Neural progenitor cell (in vitro differentiated cells): Measurements from ENCODE around the gene CABLES1. TPM values are rescaled to one million over a fixed set of nuclear protein-coding genes. Genes with fewer than 3 reads are reported as not detected.

Experiments used
- DNase-seq: peaks from one replicate; pipeline ENCODE4 v3.0.0-alpha.2; 2016; ENCODE audit warnings: low spot score
- H2AFZ ChIP-seq: fragments of 200-600 bp; sonication (generic); replicated peaks from 2 replicates; pipeline ENCODE4 v1.6.1; 2016; ENCODE audit warnings: antibody characterized with exemption
- H3F3A ChIP-seq: fragments of 200-600 bp; sonication (generic); 2 replicates; pipeline ENCODE4 v1.6.1; 2016; ENCODE audit warnings: antibody characterized with exemption, low read depth
- H3K27ac ChIP-seq: fragments of 200-600 bp; sonication (generic); 2 replicates; pipeline ENCODE4 v1.5.1; 2016; ENCODE audit warnings: mild to moderate bottlenecking
- H3K27me3 ChIP-seq: fragments of 200-600 bp; sonication (generic); 2 replicates; pipeline ENCODE4 v1.6.1; 2016; ENCODE audit warnings: mild to moderate bottlenecking, moderate library complexity
- H3K36me3 ChIP-seq: fragments of 200-600 bp; sonication (generic); 2 replicates; pipeline ENCODE4 v1.5.1; 2016
- H3K4me1 ChIP-seq: fragments of 200-600 bp; sonication (generic); 2 replicates; pipeline ENCODE4 v1.6.1; 2016; ENCODE audit warnings: mixed run types
- H3K4me2 ChIP-seq: fragments of 200-600 bp; sonication (generic); 2 replicates; pipeline ENCODE4 v1.6.1; 2016
- H3K4me3 ChIP-seq: fragments of 200-600 bp; sonication (generic); 2 replicates; pipeline ENCODE4 v1.5.1; 2016
- H3K79me2 ChIP-seq: fragments of 200-600 bp; sonication (generic); 2 replicates; pipeline ENCODE4 v1.6.1; 2016; ENCODE audit warnings: low read depth
- H3K9ac ChIP-seq: fragments of 200-600 bp; sonication (generic); 2 replicates; pipeline ENCODE4 v1.6.1; 2016
- H3K9me3 ChIP-seq: fragments of 200-600 bp; sonication (generic); 2 replicates; pipeline ENCODE4 v1.5.1; 2016; ENCODE audit warnings: low read depth
- H4K20me1 ChIP-seq: fragments of 200-600 bp; sonication (generic); 2 replicates; pipeline ENCODE4 v1.6.1; 2016; ENCODE audit warnings: low read depth
- H3K27ac Mint-ChIP-seq: 3 replicates; pipeline ENCODE4 v1.8.0; 2021; ENCODE audit warnings: mixed read lengths
- H3K27me3 Mint-ChIP-seq: 2 replicates; pipeline ENCODE4 v1.8.0; 2022; ENCODE audit warnings: low read depth, mild to moderate bottlenecking, inconsistent platforms, moderate library complexity, mixed read lengths; ENCODE audit not compliant: insufficient read depth
- H3K36me3 Mint-ChIP-seq: 3 replicates; pipeline ENCODE4 v1.8.0; 2021; ENCODE audit warnings: mixed read lengths
- H3K4me1 Mint-ChIP-seq: 3 replicates; pipeline ENCODE4 v1.8.0; 2021; ENCODE audit warnings: mixed read lengths
- H3K4me3 Mint-ChIP-seq: 3 replicates; pipeline ENCODE4 v1.8.0; 2021; ENCODE audit warnings: mild to moderate bottlenecking, moderate library complexity, mixed read lengths
- H3K9me3 Mint-ChIP-seq: 3 replicates; pipeline ENCODE4 v1.8.0; 2020; ENCODE audit warnings: mixed read lengths
- CTCF ChIP-seq: fragments of 200-600 bp; sonication (generic); IDR thresholded peaks from 2 replicates; pipeline ENCODE4 v1.5.1; 2017; ENCODE audit warnings: antibody characterized with exemption, mild to moderate bottlenecking
- EZH2 ChIP-seq: fragments of 200-600 bp; sonication (generic); IDR thresholded peaks from 2 replicates; pipeline ENCODE4 v1.6.1; 2017; ENCODE audit warnings: antibody characterized with exemption, mild to moderate bottlenecking, moderate library complexity
- EZH2phosphoT487 ChIP-seq: fragments of 200-600 bp; sonication (generic); IDR thresholded peaks from 2 replicates; pipeline ENCODE4 v1.6.1; 2017; ENCODE audit warnings: antibody characterized with exemption
- total RNA-seq: library from RNA; depleted of rRNA; stranded (reverse); fragments of >200 nt; gene quantifications from 2 replicates; pipeline ENCODE4 v1.2.3, GENCODE V29; 2015; ENCODE audit warnings: low replicate concordance

The CABLES1 gene
- total RNA-seq, 1 donor from 2014 or later, result 2.8 TPM

- no peak overlapping the region for H3K27ac ChIP-seq
These were observed 6.1 kb downstream of the CABLES1 start for GRCh38 chr18:23141104-23141999.

GRCh38 chr18:23142251-23142929, 7.1 kb downstream of the CABLES1 start:
- Histone ChIP-seq H3K9me3 (no peaks in the 10 kb centered on the region), H2AFZ (no peak overlapping the region), H3K4me3 (no peak overlapping the region), H3K36me3 (no peaks in the 10 kb centered on the region), H4K20me1 (peaks cover 9% of the 10 kb centered on the region), H3K79me2 (peaks cover 62% of the 10 kb centered on the region), H3K27ac (no peak overlapping the region), H3F3A (peaks cover 11% of the 10 kb centered on the region), H3K4me2 (no peak overlapping the region), H3K27me3 (peaks cover 11% of the 10 kb centered on the region), H3K4me1 (peaks cover 17% of the 10 kb centered on the region), H3K9ac (no peak overlapping the region)
- H3K27me3 Mint-ChIP-seq, result peaks cover 11% of the 10 kb centered on the region
- H3K4me1 Mint-ChIP-seq, result peaks cover 49% of the 10 kb centered on the region
- no peaks in the 10 kb centered on the region for H3K9me3 Mint-ChIP-seq
- DNase-seq, result no peak
- TF ChIP-seq CTCF, result no peak
- TF ChIP-seq EZH2, result no peak
- TF ChIP-seq EZH2phosphoT487, result no peak
- no peak overlapping the region for H3K27ac Mint-ChIP-seq
- H3K36me3 Mint-ChIP-seq, result peaks cover 2% of the 10 kb centered on the region
- peak overlapping the region; percentile 11 for H3K4me3 Mint-ChIP-seq

More at GRCh38 chr18:23141104-23141999, 6.1 kb downstream of the CABLES1 start:
- H3K4me3 ChIP-seq, result no peak overlapping the region
- H3K27me3 ChIP-seq, result peaks cover 22% of the 10 kb centered on the region
- Mint-ChIP-seq H3K4me1 (peaks cover 54% of the 10 kb centered on the region), H3K27me3 (peaks cover 14% of the 10 kb centered on the region), H3K4me3 (peak overlapping the region; percentile 43), H3K27ac (peak overlapping the region; percentile 67), H3K36me3 (no peaks in the 10 kb centered on the region), H3K9me3 (no peaks in the 10 kb centered on the region)
- no peak overlapping the region for H3K4me2 ChIP-seq
- H3K9me3 ChIP-seq, result no peaks in the 10 kb centered on the region
- H3K4me1 ChIP-seq, result peaks cover 21% of the 10 kb centered on the region
- TF ChIP-seq CTCF (no peak), EZH2phosphoT487 (no peak)
- H2AFZ ChIP-seq, result no peak overlapping the region
- H3K36me3 ChIP-seq, result no peaks in the 10 kb centered on the region
- no peak for DNase-seq
- H3F3A ChIP-seq, result peaks cover 16% of the 10 kb centered on the region
- H3K9ac ChIP-seq, result no peak overlapping the region
- H3K79me2 ChIP-seq, result peaks cover 70% of the 10 kb centered on the region
- H4K20me1 ChIP-seq, result peaks cover 12% of the 10 kb centered on the region

GRCh38 chr18:23143016-23143814, 7.9 kb downstream of the CABLES1 start:
- no peaks in the 10 kb centered on the region for H3K9me3 ChIP-seq
- DNase-seq, result no peak
- H3K4me1 ChIP-seq, result peaks cover 16% of the 10 kb centered on the region
- Mint-ChIP-seq H3K27me3 (peaks cover 8% of the 10 kb centered on the region), H3K4me1 (peaks cover 41% of the 10 kb centered on the region), H3K36me3 (peaks cover 2% of the 10 kb centered on the region), H3K9me3 (no peaks in the 10 kb centered on the region), H3K27ac (no peak overlapping the region), H3K4me3 (no peak overlapping the region)
- peaks cover 8% of the 10 kb centered on the region for H3F3A ChIP-seq
- H3K27ac ChIP-seq, result no peak overlapping the region
- no peak overlapping the region for H3K9ac ChIP-seq
- peaks cover 54% of the 10 kb centered on the region for H3K79me2 ChIP-seq
- no peak overlapping the region for H2AFZ ChIP-seq
- no peaks in the 10 kb centered on the region for H3K36me3 ChIP-seq
- H3K27me3 ChIP-seq, result peaks cover 3% of the 10 kb centered on the region
- peaks cover 6% of the 10 kb centered on the region for H4K20me1 ChIP-seq
- no peak for TF ChIP-seq EZH2
- TF ChIP-seq CTCF, result no peak
- no peak for TF ChIP-seq EZH2phosphoT487
- H3K4me2 ChIP-seq, result no peak overlapping the region
- no peak overlapping the region for H3K4me3 ChIP-seq
